AG08396 (cell line): Measurements from ENCODE around the gene ANKRD30B.
"Not testable (repeated sequence)": the region's sequence is repeated elsewhere in the genome, so short reads cannot be mapped to it uniquely, and the experiment has no call there.

Experiments
- DNase-seq: peaks from one replicate; pipeline ENCODE4 v3.0.0; 2012; ENCODE audit warnings: low spot score, mixed read lengths

The ANKRD30B gene

GRCh38 chr18:14851533-14851932 is 103.6 kb downstream of the ANKRD30B start:
- not testable (repeated sequence) for DNase-seq

GRCh38 chr18:14855634-14856033 is 107.7 kb downstream of the ANKRD30B start:
- not testable (repeated sequence) for DNase-seq

GRCh38 chr18:14856256-14856655 is 108.3 kb downstream of the ANKRD30B start:
- DNase-seq: not testable (repeated sequence)

GRCh38 chr18:14858514-14858913 is 110.5 kb downstream of the ANKRD30B start:
- DNase-seq: not testable (repeated sequence)

- DNase-seq: not testable (repeated sequence)
Observed at GRCh38 chr18:14859995-14860394, 112.0 kb downstream of the ANKRD30B start.

GRCh38 chr18:14866426-14866825 is 118.5 kb downstream of the ANKRD30B start:
- not testable (repeated sequence) for DNase-seq

GRCh38 chr18:14867988-14868387 is 120.0 kb downstream of the ANKRD30B start:
- DNase-seq: not testable (repeated sequence)

GRCh38 chr18:14868825-14869224 is 120.9 kb downstream of the ANKRD30B start:
- not testable (repeated sequence) for DNase-seq

GRCh38 chr18:14878826-14879225 is 130.9 kb downstream of the ANKRD30B start:
- not testable (repeated sequence) for DNase-seq

GRCh38 chr18:14900435-14900834 is 152.5 kb downstream of the ANKRD30B start:
- DNase-seq: no peak
